Prostate gland (tissue), 2 donors: Measurements from ENCODE around the gene FNDC10.

Experiments used
- POLR2AphosphoS5 ChIP-seq: sonication (generic); formaldehyde crosslinking; IDR thresholded peaks from one replicate; pipeline ENCODE4 v1.6.1; 2017; ENCODE audit warnings: antibody characterized with exemption
- TF ChIP-seq, protein P1 (sequence below), 4 experiments: fragments of 200-600 bp in 2 of 4; fragments of 450-650 bp in 2 of 4; sonication (generic) in 2 of 4; IDR thresholded peaks; 1 replicate in 3 of 4; 2 replicates in 1 of 4; pipeline ENCODE4 v1.5.1; 2016 to 2019; ENCODE audit warnings: antibody characterized with exemption in 4 of 4, mild to moderate bottlenecking in 2 of 4, moderate library complexity in 2 of 4

- no peak for TF ChIP-seq POLR2AphosphoS5
- TF ChIP-seq, protein P1, sequence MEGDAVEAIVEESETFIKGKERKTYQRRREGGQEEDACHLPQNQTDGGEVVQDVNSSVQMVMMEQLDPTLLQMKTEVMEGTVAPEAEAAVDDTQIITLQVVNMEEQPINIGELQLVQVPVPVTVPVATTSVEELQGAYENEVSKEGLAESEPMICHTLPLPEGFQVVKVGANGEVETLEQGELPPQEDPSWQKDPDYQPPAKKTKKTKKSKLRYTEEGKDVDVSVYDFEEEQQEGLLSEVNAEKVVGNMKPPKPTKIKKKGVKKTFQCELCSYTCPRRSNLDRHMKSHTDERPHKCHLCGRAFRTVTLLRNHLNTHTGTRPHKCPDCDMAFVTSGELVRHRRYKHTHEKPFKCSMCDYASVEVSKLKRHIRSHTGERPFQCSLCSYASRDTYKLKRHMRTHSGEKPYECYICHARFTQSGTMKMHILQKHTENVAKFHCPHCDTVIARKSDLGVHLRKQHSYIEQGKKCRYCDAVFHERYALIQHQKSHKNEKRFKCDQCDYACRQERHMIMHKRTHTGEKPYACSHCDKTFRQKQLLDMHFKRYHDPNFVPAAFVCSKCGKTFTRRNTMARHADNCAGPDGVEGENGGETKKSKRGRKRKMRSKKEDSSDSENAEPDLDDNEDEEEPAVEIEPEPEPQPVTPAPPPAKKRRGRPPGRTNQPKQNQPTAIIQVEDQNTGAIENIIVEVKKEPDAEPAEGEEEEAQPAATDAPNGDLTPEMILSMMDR (IDR thresholded peaks at IDR 0.05) = no peak
These were observed 46.0 kb downstream of the FNDC10 start for GRCh38 chr1:1553821-1554494.
